GM12892 (cell line): ENCODE data around the gene TENT4A.

Experiments
- POLR2A ChIP-seq: IDR thresholded peaks from 2 replicates; pipeline ENCODE4 v1.6.1; 2011; ENCODE audit warnings: low read depth, low read length, control low read depth
- POLR2AphosphoS5 ChIP-seq: IDR thresholded peaks from 2 replicates; pipeline ENCODE4 v1.6.1; 2011; ENCODE audit warnings: low read depth, low read length, control low read depth
- TAF1 ChIP-seq: IDR thresholded peaks from 2 replicates; pipeline ENCODE4 v1.6.1; 2011; ENCODE audit warnings: low read depth, mild to moderate bottlenecking, control low read depth, low read length, borderline replicate concordance

GRCh38 chr5:6761333-6761732 lies 48.1 kb downstream of the TENT4A start:
- TF ChIP-seq POLR2AphosphoS5: no peak
- TF ChIP-seq POLR2A: no peak
- TF ChIP-seq TAF1: no peak
